RWPE2 (cell line): ENCODE data around the gene PDCD1LG2.
"Not testable (repeated sequence)": the region's sequence is repeated elsewhere in the genome, so short reads cannot be mapped to it uniquely, and the experiment has no call there.

Source experiments
- ATAC-seq: fragments of 200-7000 bp; cut with Tn5 transposase; 3 replicates; pipeline ENCODE4 v1.9.1; 2021; ENCODE audit warnings: low read depth
- DNase-seq: peaks from one replicate; pipeline ENCODE4 v3.0.0-alpha.2; 2020; ENCODE audit warnings: low spot score
- H3K27ac ChIP-seq: fragments of 450-650 bp; 2 replicates; pipeline ENCODE4 v1.5.1; 2017; ENCODE audit warnings: mild to moderate bottlenecking; ENCODE audit not compliant: poor library complexity, severe bottlenecking
- H3K27me3 ChIP-seq: fragments of 250-450 bp; sonication (Bioruptor Pico); 2 replicates; pipeline ENCODE4 v1.5.1; 2021; ENCODE audit warnings: mild to moderate bottlenecking, moderate library complexity; ENCODE audit not compliant: insufficient read depth, poor library complexity, severe bottlenecking
- H3K36me3 ChIP-seq: fragments of 250-450 bp; sonication (Bioruptor Pico); 2 replicates; pipeline ENCODE4 v1.5.1; 2020; ENCODE audit warnings: low read depth, mild to moderate bottlenecking, moderate library complexity
- H3K4me1 ChIP-seq: fragments of 250-450 bp; sonication (Bioruptor Pico); 2 replicates; pipeline ENCODE4 v1.5.1; 2021; ENCODE audit warnings: mild to moderate bottlenecking, moderate library complexity; ENCODE audit not compliant: insufficient read depth, poor library complexity, severe bottlenecking
- H3K4me3 ChIP-seq: fragments of 250-450 bp; sonication (Bioruptor Pico); 2 replicates; pipeline ENCODE4 v1.5.1; 2021; ENCODE audit warnings: mild to moderate bottlenecking, moderate library complexity; ENCODE audit not compliant: severe bottlenecking
- H3K9me3 ChIP-seq: fragments of 250-450 bp; sonication (Bioruptor Pico); 2 replicates; pipeline ENCODE4 v1.5.1; 2021; ENCODE audit warnings: mild to moderate bottlenecking, moderate library complexity; ENCODE audit not compliant: severe bottlenecking
- CTCF ChIP-seq: fragments of 450-650 bp; IDR thresholded peaks from one replicate; pipeline ENCODE4 v1.5.1; 2017; ENCODE audit warnings: mild to moderate bottlenecking, moderate library complexity; ENCODE audit not compliant: poor library complexity, severe bottlenecking

Gene PDCD1LG2

GRCh38 chr9:5470122-5470521 lies 40.2 kb upstream of the PDCD1LG2 start:
- H3K4me3 ChIP-seq, result no peak overlapping the region
- no peaks in the 10 kb centered on the region for H3K4me1 ChIP-seq
- no peak for DNase-seq
- peak; percentile 35; the same call in 1 of the 3 replicates for ATAC-seq
- no peaks in the 10 kb centered on the region for H3K27me3 ChIP-seq
- H3K36me3 ChIP-seq, result peaks cover 31% of the 10 kb centered on the region
- H3K9me3 ChIP-seq, result no peaks in the 10 kb centered on the region
- no peak overlapping the region for H3K27ac ChIP-seq
- no peak for TF ChIP-seq CTCF

DNA sequence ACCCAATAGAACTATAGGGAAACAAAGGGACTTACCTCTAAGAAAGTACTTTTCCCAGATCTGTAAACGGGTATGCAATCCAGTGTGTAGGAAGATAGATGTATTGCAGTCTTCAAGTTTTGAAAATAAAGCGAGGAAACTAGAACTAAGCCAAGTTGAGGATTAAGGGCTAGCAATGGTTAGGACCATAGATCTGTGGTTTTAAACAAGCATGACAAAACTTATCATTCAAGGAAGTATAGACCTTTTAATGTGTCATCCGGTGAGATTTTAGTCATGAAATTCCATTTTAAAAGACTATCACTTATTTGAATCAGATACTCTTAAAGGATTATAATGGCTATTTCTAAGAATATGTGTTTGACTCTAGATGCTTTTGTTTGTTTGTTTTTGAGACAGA lies 39.5 kb upstream of the PDCD1LG2 start:
- Histone ChIP-seq H3K4me1 (no peaks in the 10 kb centered on the region), H3K27me3 (no peaks in the 10 kb centered on the region), H3K27ac (no peak overlapping the region), H3K36me3 (peaks cover 24% of the 10 kb centered on the region), H3K9me3 (no peaks in the 10 kb centered on the region), H3K4me3 (no peak overlapping the region)
- no peak for TF ChIP-seq CTCF
- DNase-seq (no peak), ATAC-seq (no peak)

DNA sequence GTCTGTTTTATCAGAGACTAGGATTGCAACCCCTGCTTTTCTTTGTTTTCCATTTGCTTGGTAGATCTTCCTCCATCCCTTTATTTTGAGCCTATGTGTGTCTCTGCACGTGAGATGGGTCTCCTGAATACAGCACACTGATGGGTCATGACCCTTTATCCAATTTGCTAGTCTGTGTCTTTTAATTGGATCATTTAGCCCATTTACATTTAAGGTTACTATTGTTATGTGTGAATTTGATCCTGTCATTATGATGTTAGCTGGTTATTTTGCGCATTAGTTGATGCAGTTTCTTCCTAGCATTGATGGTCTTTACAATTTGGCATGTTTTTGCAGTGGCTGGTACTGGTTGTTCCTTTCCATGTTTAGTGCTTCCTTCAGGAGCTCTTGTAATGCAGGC lies 34.7 kb upstream of the PDCD1LG2 start:
- H3K4me3 ChIP-seq, DNase-seq, H3K27ac ChIP-seq, H3K27me3 ChIP-seq, H3K36me3 ChIP-seq, H3K4me1 ChIP-seq, ATAC-seq, H3K9me3 ChIP-seq: not testable (repeated sequence)

DNA sequence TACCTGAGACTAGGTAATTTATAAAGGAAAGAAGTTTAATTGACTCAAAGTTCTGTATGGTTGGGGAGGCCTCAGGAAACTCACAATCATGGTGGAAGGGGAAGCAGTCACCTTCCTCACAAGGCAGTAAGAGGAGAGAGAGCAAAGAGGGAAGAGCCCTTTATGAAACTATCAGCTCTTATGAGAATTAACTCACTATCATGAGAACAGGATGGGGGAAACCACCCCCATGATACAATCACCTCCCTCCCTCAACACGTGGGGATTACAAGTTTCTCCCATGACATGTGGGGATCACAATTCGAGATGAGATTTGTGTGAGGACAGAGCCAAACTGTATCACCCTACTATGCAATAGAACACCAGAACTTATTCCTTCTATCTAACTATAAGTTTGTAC lies 32.1 kb upstream of the PDCD1LG2 start:
- TF ChIP-seq CTCF, result no peak
- ATAC-seq (no peak), DNase-seq (no peak)
- no peaks in the 10 kb centered on the region for H3K9me3 ChIP-seq
- no peaks in the 10 kb centered on the region for H3K4me1 ChIP-seq
- H3K27ac ChIP-seq, result no peak overlapping the region
- no peak overlapping the region for H3K4me3 ChIP-seq
- H3K36me3 ChIP-seq, result no peaks in the 10 kb centered on the region
- no peaks in the 10 kb centered on the region for H3K27me3 ChIP-seq

GRCh38 chr9:5479994-5480694 lies 30.2 kb upstream of the PDCD1LG2 start:
- no peak for DNase-seq
- Histone ChIP-seq H3K36me3 (no peaks in the 10 kb centered on the region), H3K27ac (no peak overlapping the region), H3K4me3 (no peak overlapping the region), H3K27me3 (no peaks in the 10 kb centered on the region), H3K9me3 (no peaks in the 10 kb centered on the region), H3K4me1 (no peaks in the 10 kb centered on the region)
- no peak for ATAC-seq
- TF ChIP-seq CTCF, result no peak
